Activated naive CD8-positive, alpha-beta T cell treated with anti-CD3 and anti-CD28 coated beads, Interleukin-2, amount 10 ng/mL, durations not matched to agents 7 days and 5 days (primary cell): ENCODE measurements around the gene RTN4RL1. TPM values are rescaled to one million over a fixed set of nuclear protein-coding genes. Genes with fewer than 3 reads are reported as not detected.

Source experiments
- ATAC-seq: fragments of 150-1000 bp; cut with Tn5 transposase; one replicate; pipeline ENCODE4 v1.10.0; 2021; ENCODE audit warnings: low read depth, moderate library complexity
- POLR2A ChIA-PET: fragments of 350-600 bp; sonication (Branson Sonifier 250); formaldehyde crosslinking; loops from one replicate; lab custom pipeline; 2021; ENCODE audit warnings: antibody characterized with exemption; lab: Charles Lee
- DNase-seq: peaks from one replicate; pipeline ENCODE4 v3.0.0; 2021
- H3K27ac Mint-ChIP-seq: one replicate; pipeline ENCODE4 v1.8.0; 2022; ENCODE audit warnings: mild to moderate bottlenecking, mixed read lengths
- H3K27me3 Mint-ChIP-seq: one replicate; pipeline ENCODE4 v1.8.0; 2022; ENCODE audit warnings: mild to moderate bottlenecking, moderate library complexity, mixed read lengths
- H3K36me3 Mint-ChIP-seq: one replicate; pipeline ENCODE4 v1.8.0; 2021; ENCODE audit warnings: mild to moderate bottlenecking, mixed read lengths
- H3K4me1 Mint-ChIP-seq: one replicate; pipeline ENCODE4 v1.8.0; 2021; ENCODE audit warnings: mixed read lengths
- H3K4me3 Mint-ChIP-seq: one replicate; pipeline ENCODE4 v1.8.0; 2022; ENCODE audit warnings: mild to moderate bottlenecking, moderate library complexity, mixed read lengths
- H3K9me3 Mint-ChIP-seq: one replicate; pipeline ENCODE4 v1.8.0; 2021; ENCODE audit warnings: mixed read lengths
- total RNA-seq, 2 experiments: library from RNA; stranded (reverse); gene quantifications; one replicate each; pipeline ENCODE4 v1.2.3, GENCODE V29; 2021

Gene RTN4RL1
- total RNA-seq, 2 experiments from 2014 or later: 0.22 to 0.45 TPM

GRCh38 chr17:2011411-2012371, 13.4 kb downstream of the RTN4RL1 start:
- no peak for ATAC-seq
- Mint-ChIP-seq H3K4me1 (no peaks in the 10 kb centered on the region), H3K4me3 (no peak overlapping the region), H3K27me3 (peaks cover 2% of the 10 kb centered on the region), H3K9me3 (no peaks in the 10 kb centered on the region), H3K36me3 (no peaks in the 10 kb centered on the region), H3K27ac (no peak overlapping the region)
- POLR2A ChIA-PET: interaction anchor here (0.8 kb wide), 1 partner anchor 12 kb away, joined by 3 read pairs; no protein-coding TSS in a partner anchor
- no peak for DNase-seq

- Mint-ChIP-seq H3K4me3 (no peak overlapping the region), H3K9me3 (no peaks in the 10 kb centered on the region), H3K36me3 (no peaks in the 10 kb centered on the region), H3K4me1 (no peaks in the 10 kb centered on the region), H3K27ac (no peak overlapping the region), H3K27me3 (peaks cover 2% of the 10 kb centered on the region)
- ATAC-seq: no peak
- POLR2A ChIA-PET: interaction anchor here (0.7 kb wide), 1 partner anchor 41 kb away, joined by 5 read pairs; no protein-coding TSS in a partner anchor
- DNase-seq: no peak
Observed at GRCh38 chr17:2009737-2010136, 15.4 kb downstream of the RTN4RL1 start.

DNA sequence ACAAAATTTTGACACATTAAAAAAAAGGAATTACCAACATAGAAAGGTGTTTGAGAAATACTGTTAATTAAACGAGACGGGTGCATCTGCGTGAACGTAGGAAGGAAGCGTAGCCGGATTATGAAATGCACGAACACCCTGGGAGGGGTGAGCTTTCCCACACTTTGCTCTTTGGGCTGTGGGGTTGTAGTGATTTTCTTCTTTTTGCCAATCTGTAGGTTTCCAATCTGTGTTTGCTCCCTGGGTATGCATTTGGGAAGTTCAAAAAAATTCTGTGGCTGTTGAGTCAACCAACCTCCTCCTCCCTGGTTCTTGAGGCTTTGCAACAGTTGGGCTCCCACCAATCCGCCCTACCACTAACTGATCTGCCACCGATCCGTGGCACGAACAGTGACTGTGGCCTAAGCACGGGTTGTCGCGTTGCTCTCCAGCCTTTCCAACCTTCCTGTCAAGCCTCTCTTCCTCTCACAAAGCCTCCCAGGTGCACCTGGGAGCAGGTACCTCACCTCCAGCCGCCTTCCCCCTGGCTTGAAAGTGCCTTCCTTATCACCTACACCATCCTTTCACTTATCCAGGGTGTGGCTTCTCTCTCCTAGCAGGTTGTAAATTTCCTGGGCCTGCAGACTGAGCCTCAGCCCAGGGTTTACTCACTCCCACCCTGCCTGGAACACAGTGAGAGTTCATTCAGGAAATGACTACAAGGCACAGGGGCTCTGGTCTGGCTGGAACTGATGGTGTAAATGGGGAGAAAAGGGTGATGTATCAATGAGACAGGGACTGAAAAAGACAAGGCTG, 16.6 kb downstream of the RTN4RL1 start:
- POLR2A ChIA-PET: no interaction called here
- Mint-ChIP-seq H3K4me3 (no peak overlapping the region), H3K36me3 (no peaks in the 10 kb centered on the region), H3K27me3 (peaks cover 2% of the 10 kb centered on the region), H3K4me1 (no peaks in the 10 kb centered on the region), H3K27ac (no peak overlapping the region), H3K9me3 (no peaks in the 10 kb centered on the region)
- ATAC-seq: no peak
- no peak for DNase-seq

DNA sequence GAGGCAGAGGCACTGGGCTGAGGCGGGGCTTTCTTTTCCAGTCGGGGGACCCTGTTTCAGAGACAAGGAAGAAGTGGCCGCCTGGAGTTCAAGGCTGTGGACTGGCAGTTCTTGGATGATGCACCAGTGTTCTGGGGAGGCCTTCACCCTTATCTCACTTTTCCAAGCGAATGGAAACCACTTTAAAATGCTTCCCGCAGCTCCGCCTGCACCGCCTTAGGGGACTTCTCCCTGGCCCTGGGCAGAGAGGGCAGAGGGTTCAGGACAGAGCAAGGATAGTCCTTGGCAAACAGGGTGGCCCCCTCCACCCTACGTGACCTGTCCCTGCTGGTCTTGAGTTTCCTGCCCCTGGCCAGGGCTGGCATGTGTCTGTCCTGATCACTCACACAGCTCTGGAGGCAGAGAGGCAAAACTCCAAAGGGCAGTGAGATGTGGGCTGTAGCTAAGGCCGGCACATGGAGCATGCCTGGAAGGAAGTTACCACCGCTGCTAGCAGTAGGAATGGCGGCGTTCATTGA, 20.6 kb downstream of the RTN4RL1 start:
- POLR2A ChIA-PET: no interaction called here
- Mint-ChIP-seq H3K36me3 (no peaks in the 10 kb centered on the region), H3K9me3 (no peaks in the 10 kb centered on the region), H3K4me1 (peaks cover under 1% of the 10 kb centered on the region), H3K4me3 (no peak overlapping the region), H3K27ac (no peak overlapping the region), H3K27me3 (peaks cover 8% of the 10 kb centered on the region)
- ATAC-seq: no peak
- DNase-seq: no peak

- DNase-seq (no peak), ATAC-seq (no peak)
- Mint-ChIP-seq H3K9me3 (no peaks in the 10 kb centered on the region), H3K36me3 (peaks cover 2% of the 10 kb centered on the region), H3K4me3 (no peak overlapping the region), H3K27ac (no peak overlapping the region), H3K4me1 (peaks cover 2% of the 10 kb centered on the region), H3K27me3 (peaks cover 16% of the 10 kb centered on the region)
- POLR2A ChIA-PET: no interaction called here
Observed at GRCh38 chr17:2003525-2003924, 21.6 kb downstream of the RTN4RL1 start.

DNA sequence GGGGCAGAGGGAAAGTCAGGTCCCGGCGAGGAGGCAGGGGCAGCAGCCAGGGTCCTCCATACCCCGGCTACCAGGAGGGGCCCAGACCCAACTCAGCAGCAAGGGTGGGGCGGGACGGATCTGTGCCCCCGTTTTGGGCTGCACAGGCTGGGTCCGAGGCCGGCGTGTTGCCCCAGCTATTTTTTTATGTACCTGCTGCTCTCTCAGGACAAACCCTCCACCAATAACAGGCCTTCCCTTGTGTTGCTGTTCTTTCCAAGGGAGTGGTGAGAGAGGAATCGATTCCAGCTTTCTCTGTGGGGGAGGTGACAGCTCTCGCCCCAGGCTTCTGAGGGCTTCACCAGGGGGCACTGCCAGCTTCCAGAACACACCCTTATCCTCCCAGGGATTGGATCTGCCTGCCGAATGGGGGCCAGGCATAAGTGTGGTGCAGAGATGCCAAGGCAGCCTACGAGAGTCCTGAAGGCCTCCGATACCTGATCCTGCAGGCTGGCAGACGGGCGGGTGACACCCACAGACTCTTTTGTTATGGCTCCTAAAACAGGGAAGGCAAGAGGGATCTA, 22.3 kb downstream of the RTN4RL1 start:
- Mint-ChIP-seq H3K27ac (no peak overlapping the region), H3K4me1 (peaks cover 2% of the 10 kb centered on the region), H3K27me3 (peaks cover 16% of the 10 kb centered on the region)

GRCh38 chr17:1999557-2000251, 25.4 kb downstream of the RTN4RL1 start:
- POLR2A ChIA-PET: no interaction called here
- H3K4me1 Mint-ChIP-seq: peaks cover 2% of the 10 kb centered on the region
- DNase-seq: no peak
- peaks cover 2% of the 10 kb centered on the region for H3K36me3 Mint-ChIP-seq
- H3K27ac Mint-ChIP-seq: no peak overlapping the region
- peak overlapping the region; percentile 26 for H3K4me3 Mint-ChIP-seq
- H3K9me3 Mint-ChIP-seq: no peaks in the 10 kb centered on the region
- peaks cover 28% of the 10 kb centered on the region for H3K27me3 Mint-ChIP-seq
- ATAC-seq: no peak

More for the DNA sequence above, 22.3 kb downstream of the RTN4RL1 start:
- Mint-ChIP-seq H3K36me3 (peaks cover 2% of the 10 kb centered on the region), H3K9me3 (no peaks in the 10 kb centered on the region), H3K4me3 (no peak overlapping the region)
- POLR2A ChIA-PET: interaction anchor here (0.6 kb wide), 1 partner anchor 91 kb away, joined by 3 read pairs; no protein-coding TSS in a partner anchor
- ATAC-seq: no peak
- DNase-seq: no peak

DNA sequence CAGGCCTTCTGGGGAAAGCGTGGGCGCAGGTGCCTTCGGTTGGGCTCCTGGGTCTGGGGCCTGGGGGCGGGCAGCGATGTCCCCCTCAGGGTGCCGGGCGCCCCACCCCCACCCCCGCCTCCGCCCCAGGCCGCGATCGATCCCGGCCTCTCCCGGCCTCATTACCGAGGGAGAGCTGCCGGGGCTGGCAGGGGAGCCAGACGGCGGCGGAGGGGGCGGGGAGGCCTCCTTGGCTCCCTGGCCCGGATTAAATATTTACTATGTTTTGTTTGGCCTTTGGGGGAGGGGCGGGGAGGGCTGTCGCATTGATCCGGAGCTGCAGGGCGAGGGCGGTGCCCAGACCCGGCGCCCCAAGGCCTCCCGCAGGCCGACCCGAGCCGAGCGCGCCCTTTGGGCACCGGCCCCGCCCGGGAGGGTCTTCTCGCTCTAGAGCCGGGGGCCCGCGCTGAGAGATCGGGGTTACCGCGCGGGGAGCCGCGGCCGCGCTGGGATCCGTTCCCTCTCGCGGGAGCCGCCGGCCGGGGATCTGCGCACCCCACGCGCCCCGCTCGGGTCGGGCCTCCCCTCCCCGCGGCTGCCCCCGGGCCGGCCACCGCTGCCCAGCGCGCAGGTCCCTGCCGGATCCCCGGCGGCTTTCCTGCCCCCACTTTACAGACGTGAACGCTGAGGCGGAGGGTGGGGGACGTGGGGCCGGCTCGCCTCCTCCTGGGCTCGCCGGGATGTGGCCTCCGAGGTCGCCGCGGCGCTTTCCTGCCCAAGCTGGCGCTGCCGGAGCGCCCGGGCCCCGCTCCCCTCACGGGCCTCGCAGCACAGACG, 27.0 kb downstream of the RTN4RL1 start:
- H3K4me3 Mint-ChIP-seq: no peak overlapping the region

GRCh38 chr17:1997289-1997926, 27.7 kb downstream of the RTN4RL1 start:
- Mint-ChIP-seq H3K4me3 (no peak overlapping the region), H3K4me1 (peaks cover 2% of the 10 kb centered on the region), H3K27me3 (peaks cover 28% of the 10 kb centered on the region), H3K36me3 (peaks cover 2% of the 10 kb centered on the region), H3K9me3 (no peaks in the 10 kb centered on the region), H3K27ac (no peak overlapping the region)
- no peak for ATAC-seq
- DNase-seq: no peak
- POLR2A ChIA-PET: no interaction called here

More for the DNA sequence above, 27.0 kb downstream of the RTN4RL1 start:
- ATAC-seq (peak; percentile 54), DNase-seq (peak; percentile 48)
- H3K9me3 Mint-ChIP-seq: no peaks in the 10 kb centered on the region
- no peak overlapping the region for H3K27ac Mint-ChIP-seq
- H3K36me3 Mint-ChIP-seq: peaks cover 2% of the 10 kb centered on the region
- peaks cover 2% of the 10 kb centered on the region for H3K4me1 Mint-ChIP-seq
- POLR2A ChIA-PET: no interaction called here
- H3K27me3 Mint-ChIP-seq: peaks cover 28% of the 10 kb centered on the region

GRCh38 chr17:1996800-1997288, 28.3 kb downstream of the RTN4RL1 start:
- ATAC-seq (no peak), DNase-seq (no peak)
- H3K4me1 Mint-ChIP-seq: peaks cover 2% of the 10 kb centered on the region
- POLR2A ChIA-PET: no interaction called here
- no peak overlapping the region for H3K27ac Mint-ChIP-seq
- no peaks in the 10 kb centered on the region for H3K9me3 Mint-ChIP-seq
- peaks cover 34% of the 10 kb centered on the region for H3K27me3 Mint-ChIP-seq
- H3K36me3 Mint-ChIP-seq: peaks cover 2% of the 10 kb centered on the region
- no peak overlapping the region for H3K4me3 Mint-ChIP-seq

DNA sequence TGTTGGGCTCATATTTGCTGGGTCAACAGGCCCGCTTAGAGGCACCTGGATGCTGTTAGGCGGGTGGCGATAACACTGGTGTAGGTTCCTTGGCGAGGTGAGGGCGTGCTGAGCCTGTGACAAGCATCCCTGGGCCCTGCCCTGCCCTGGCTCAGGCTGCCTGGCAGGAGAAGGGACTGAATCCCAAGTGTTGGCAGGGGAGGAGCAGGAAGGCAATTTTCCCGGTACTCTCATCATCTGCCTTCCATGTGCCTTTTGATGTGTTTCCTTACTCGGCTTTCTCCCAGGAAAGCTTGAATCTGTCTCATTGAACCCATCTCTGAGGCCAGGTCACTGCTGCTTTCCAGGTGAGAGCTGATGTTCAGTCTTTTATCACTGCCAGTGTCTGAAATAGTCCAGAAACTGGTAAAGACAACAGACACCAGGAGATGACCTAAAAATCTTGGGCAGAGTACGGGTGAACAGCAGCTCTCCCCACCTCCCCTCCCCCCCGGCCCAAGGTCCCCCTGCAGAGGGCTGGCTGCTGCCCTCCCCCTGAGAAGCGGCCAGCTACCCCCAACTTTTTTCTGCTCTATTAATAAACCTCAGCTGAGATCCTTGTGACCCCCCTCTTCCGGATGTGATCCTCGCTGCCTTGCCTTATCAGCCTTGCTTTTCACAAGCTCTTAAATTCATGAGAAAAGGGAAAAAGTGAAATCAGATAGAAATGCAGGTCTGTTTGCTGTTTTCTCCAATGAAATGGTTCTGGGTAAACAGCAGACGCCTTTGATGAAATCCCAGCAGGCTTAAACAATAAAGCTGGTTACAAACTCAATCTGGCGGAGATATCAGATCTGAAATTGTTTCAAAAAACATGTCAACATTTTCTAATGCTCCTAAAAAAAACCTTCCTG, 29.0 kb downstream of the RTN4RL1 start:
- H3K9me3 Mint-ChIP-seq: no peaks in the 10 kb centered on the region
- peaks cover 2% of the 10 kb centered on the region for H3K36me3 Mint-ChIP-seq
- peaks cover 2% of the 10 kb centered on the region for H3K4me1 Mint-ChIP-seq
- POLR2A ChIA-PET: no interaction called here
- no peak overlapping the region for H3K27ac Mint-ChIP-seq
- DNase-seq (no peak), ATAC-seq (no peak)
- H3K27me3 Mint-ChIP-seq: peaks cover 34% of the 10 kb centered on the region
- no peak overlapping the region for H3K4me3 Mint-ChIP-seq
